Chondrocyte (in vitro differentiated cells): ENCODE measurements around the gene NES. TPM values are rescaled to one million over a fixed set of nuclear protein-coding genes. Genes with fewer than 3 reads are reported as not detected.
A peak's percentile ranks its signal among the peaks of the same experiment; 100 is the strongest.

Source experiments
- DNase-seq: peaks from one replicate; pipeline ENCODE4 v3.0.0; 2021; ENCODE audit warnings: mixed read lengths, low spot score
- H3K27ac Mint-ChIP-seq: one replicate; pipeline ENCODE4 v1.8.0; 2021; ENCODE audit warnings: mild to moderate bottlenecking, moderate library complexity, mixed read lengths; ENCODE audit not compliant: unreplicated experiment
- H3K27me3 Mint-ChIP-seq: 2 replicates; pipeline ENCODE4 v1.8.0; 2021; ENCODE audit warnings: low read depth, mixed read lengths
- H3K36me3 Mint-ChIP-seq: 2 replicates; pipeline ENCODE4 v1.8.0; 2021; ENCODE audit warnings: low read depth, mixed read lengths
- H3K4me1 Mint-ChIP-seq: 2 replicates; pipeline ENCODE4 v1.8.0; 2021; ENCODE audit warnings: low read depth, mild to moderate bottlenecking, mixed read lengths
- H3K4me3 Mint-ChIP-seq: one replicate; pipeline ENCODE4 v1.8.0; 2021; ENCODE audit warnings: mild to moderate bottlenecking, moderate library complexity, mixed read lengths; ENCODE audit not compliant: unreplicated experiment
- H3K9me3 Mint-ChIP-seq: 2 replicates; pipeline ENCODE4 v1.8.0; 2021; ENCODE audit warnings: low read depth, mixed read lengths
- CTCF ChIP-seq: fragments of 200-600 bp; sonication (generic); IDR thresholded peaks from 2 replicates; pipeline ENCODE4 v1.5.0; 2021; ENCODE audit warnings: antibody characterized with exemption, mild to moderate bottlenecking, moderate library complexity
- total RNA-seq: library from RNA; stranded (reverse); gene quantifications from 3 replicates; pipeline ENCODE4 v1.2.1, GENCODE V29; 2021

Gene NES
- total RNA-seq, 1 donor from 2014 or later, result 6.0 TPM

- no peak for TF ChIP-seq CTCF
- Mint-ChIP-seq H3K9me3 (no peaks in the 10 kb centered on the region), H3K36me3 (no peaks in the 10 kb centered on the region), H3K27me3 (peaks cover 9% of the 10 kb centered on the region), H3K27ac (no peak overlapping the region), H3K4me3 (no peak overlapping the region), H3K4me1 (peaks cover 44% of the 10 kb centered on the region)
- DNase-seq, result no peak
Observed at GRCh38 chr1:156666862-156667609, 10.2 kb downstream of the NES start.

- no peak for DNase-seq
- TF ChIP-seq CTCF, result no peak
- no peaks in the 10 kb centered on the region for H3K36me3 Mint-ChIP-seq
- H3K27me3 Mint-ChIP-seq, result peaks cover 3% of the 10 kb centered on the region
- no peak overlapping the region for H3K27ac Mint-ChIP-seq
- H3K4me1 Mint-ChIP-seq, result peaks cover 59% of the 10 kb centered on the region
- H3K9me3 Mint-ChIP-seq, result no peaks in the 10 kb centered on the region
- H3K4me3 Mint-ChIP-seq, result no peak overlapping the region
Observed at GRCh38 chr1:156665539-156665938, 11.7 kb downstream of the NES start.

DNA sequence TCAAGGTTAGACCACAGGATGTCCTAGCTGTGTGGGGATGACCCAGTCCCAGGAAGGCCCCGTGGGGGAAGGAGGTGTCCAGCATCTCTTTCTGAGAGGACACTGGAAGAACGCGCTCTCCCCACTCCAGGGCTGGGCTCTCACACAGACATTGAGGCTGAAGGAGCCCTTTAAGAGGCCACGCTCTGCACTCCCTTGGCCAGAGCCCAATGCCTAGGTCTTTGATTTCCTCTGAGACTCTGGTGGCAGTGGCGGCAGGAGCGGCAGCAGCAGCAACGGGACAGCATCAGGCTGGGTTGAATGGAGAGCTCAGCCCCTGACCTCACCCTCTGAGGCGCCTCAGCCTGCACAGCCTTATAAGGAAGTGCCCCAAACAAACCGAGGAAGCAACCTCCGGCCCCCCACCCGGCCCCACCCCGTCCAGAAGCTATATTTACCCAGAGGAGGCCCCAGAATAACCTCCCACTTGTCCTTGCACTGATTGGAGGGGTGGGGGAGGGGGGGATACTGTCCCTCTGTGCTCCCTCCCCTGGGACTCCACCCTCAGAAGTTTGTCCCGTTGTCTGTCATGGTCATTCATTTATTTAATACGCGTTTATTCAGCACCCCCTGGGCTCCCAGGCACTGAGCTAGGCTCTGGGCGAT, 12.3 kb downstream of the NES start:
- H3K9me3 Mint-ChIP-seq, result no peaks in the 10 kb centered on the region
- peaks cover 65% of the 10 kb centered on the region for H3K4me1 Mint-ChIP-seq
- peaks cover 3% of the 10 kb centered on the region for H3K27me3 Mint-ChIP-seq
- DNase-seq, result no peak
- no peak for TF ChIP-seq CTCF
- peak overlapping the region; percentile 80 for H3K27ac Mint-ChIP-seq
- H3K36me3 Mint-ChIP-seq, result no peaks in the 10 kb centered on the region
- no peak overlapping the region for H3K4me3 Mint-ChIP-seq

DNA sequence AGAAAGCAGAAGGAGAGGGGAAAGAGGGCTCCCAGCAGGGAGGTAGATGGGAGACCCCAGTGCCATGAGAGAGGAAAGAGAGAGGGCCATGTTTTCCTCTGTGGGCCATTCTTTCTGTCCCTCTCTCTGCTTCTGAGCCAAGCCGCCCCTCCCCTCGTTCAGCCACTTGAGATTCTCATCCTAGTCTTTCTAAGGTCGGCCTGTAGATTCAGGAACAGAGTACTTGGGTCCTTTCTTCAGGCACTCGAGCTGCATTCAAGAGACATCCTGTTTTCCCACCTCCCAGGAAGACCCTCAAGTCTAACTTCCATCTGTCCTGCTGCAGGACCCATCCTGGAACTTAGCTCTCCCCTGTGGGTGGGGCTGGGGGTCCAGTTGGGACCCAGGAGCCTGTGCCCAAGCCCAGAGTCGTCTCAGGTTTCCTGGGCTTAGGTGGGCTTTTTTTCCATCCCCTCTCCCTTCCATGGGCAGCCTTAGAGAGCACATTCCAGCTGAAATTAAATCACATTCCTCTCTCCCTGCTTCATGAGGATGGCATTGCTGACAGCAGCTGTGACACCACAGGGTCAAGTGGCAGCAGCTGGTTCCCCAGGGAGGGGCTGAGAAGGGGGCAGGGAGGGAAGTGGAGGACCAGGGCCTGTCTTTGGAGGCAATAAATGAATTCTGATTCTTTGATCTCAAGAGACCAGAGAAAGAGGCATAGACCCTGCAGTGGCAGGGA, 13.0 kb downstream of the NES start:
- H3K4me1 Mint-ChIP-seq, result peaks cover 72% of the 10 kb centered on the region
- H3K27ac Mint-ChIP-seq, result peak overlapping the region; percentile 80
- no peaks in the 10 kb centered on the region for H3K9me3 Mint-ChIP-seq
- H3K36me3 Mint-ChIP-seq, result no peaks in the 10 kb centered on the region
- no peaks in the 10 kb centered on the region for H3K27me3 Mint-ChIP-seq
- no peak for DNase-seq
- no peak for TF ChIP-seq CTCF
- no peak overlapping the region for H3K4me3 Mint-ChIP-seq

GRCh38 chr1:156663178-156663577, 14.0 kb downstream of the NES start:
- TF ChIP-seq CTCF, result no peak
- H3K9me3 Mint-ChIP-seq, result no peaks in the 10 kb centered on the region
- peak overlapping the region; percentile 58 for H3K27ac Mint-ChIP-seq
- H3K36me3 Mint-ChIP-seq, result no peaks in the 10 kb centered on the region
- no peak overlapping the region for H3K4me3 Mint-ChIP-seq
- H3K4me1 Mint-ChIP-seq, result peaks cover 72% of the 10 kb centered on the region
- no peak for DNase-seq
- H3K27me3 Mint-ChIP-seq, result no peaks in the 10 kb centered on the region
